ENCODE data around the gene ANKRD34A.
A peak's percentile ranks its signal among the peaks of the same experiment; 100 is the strongest.

Gene ANKRD34A

DNA sequence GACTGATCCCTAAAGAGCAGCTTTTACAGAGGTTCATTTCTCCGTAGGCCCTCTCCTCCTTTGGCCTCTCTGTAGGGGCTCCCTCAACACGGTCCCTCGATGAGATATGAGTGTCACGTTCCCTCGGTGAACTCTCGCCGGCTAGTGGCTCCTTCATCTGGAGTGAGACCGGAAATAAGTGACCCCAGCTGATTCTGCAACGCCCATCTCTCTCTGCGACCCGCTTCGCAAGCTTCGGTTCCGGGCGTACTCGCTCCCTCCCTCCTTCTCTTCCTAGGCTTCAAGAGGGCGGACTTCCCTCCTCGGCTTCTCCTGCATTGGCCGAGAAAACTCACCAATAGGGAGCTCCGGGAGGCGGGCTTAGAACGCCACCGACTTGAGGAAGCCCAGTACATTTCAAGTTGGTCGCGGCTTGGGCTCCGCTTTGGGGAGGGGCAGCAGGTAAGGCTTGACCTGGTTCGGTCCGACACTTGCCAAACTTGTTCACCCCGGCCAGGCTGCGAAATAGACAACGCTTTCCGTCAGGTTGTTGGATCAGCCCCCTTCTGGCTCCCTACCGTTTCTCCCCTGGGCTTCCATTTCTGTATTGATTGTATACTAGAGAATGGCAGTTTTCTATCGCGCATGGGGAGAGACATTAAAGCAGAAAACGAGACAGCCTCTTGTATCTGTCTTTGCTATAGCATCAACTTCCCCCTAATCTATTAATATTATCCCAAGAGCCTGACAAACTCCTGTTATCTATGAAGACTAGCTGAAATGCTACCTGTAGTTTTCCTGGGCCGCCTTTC, at the start of gene ANKRD34A, which contains the start of gene POLR3GL:
TSS of gene ANKRD34A (minus strand) at position 248 of the 791 bp plus-strand sequence. CDS start 2,816 bp downstream, outside the sequence.
TSS of gene POLR3GL (plus strand) at position 363 of the 791 bp plus-strand sequence. CDS start 10,176 bp downstream, outside the sequence.
- peak; percentile 95 for DNase-seq (ENCODE audit: low read depth)

DNA sequence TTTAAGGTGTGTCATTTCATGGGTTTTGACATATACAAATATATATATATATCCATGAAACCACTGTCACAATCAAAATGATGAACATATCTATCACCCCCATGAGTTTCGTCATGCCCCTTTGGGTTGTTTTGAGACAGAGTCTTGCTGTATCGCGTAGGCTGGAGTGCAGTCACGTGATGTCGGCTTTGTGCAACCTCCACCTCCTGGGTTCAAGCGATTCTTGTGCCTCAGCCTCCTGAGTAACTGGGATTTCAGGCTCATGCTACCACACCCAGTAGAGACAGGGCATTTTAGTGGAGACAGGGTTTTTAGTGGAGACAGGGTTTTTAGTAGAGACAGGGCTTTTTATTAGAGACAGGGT, 49.2 kb upstream of the ANKRD34A start:
- no peak for DNase-seq (ENCODE audit: low read depth)

DNA sequence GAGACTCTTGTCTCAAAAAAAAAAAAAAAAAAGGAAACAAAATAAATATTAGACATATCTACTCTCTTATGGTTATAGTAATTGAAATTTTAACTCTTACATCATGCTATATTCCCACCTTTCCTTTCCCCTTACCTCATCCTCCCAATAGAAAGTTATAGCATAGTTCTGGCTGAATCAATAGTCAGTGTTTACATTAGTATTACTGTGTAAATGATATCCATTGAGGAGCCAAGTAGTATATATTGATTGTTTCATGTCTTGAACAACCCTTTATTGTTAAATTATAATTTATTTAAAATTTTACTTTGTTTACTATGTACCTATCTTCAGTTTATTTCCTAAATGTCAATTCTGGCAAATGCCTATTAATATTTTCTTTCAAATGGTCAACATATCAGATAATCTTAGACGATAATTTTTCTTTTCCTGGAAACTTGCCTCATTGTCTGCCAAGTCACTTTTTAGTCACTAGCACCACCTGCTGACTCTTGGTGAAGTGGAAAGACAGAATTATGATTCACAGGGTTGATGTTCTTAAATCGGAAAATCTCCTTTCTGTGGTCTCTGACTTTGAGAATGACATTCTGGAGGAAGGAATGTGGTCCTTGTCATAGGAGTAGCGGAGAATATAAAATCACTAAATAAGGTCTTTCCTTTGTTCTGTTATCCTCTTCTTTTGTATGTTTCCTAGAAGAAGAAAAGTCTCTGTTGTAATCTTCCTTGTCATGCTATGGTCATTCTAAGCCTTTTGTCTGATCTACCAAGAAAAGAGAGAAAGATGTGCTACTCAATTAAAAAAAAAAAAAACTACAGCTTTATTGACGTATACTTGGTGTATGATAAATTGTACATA, 48.6 kb upstream of the ANKRD34A start:
- DNase-seq (ENCODE audit: low read depth) = peak; percentile 89

DNA sequence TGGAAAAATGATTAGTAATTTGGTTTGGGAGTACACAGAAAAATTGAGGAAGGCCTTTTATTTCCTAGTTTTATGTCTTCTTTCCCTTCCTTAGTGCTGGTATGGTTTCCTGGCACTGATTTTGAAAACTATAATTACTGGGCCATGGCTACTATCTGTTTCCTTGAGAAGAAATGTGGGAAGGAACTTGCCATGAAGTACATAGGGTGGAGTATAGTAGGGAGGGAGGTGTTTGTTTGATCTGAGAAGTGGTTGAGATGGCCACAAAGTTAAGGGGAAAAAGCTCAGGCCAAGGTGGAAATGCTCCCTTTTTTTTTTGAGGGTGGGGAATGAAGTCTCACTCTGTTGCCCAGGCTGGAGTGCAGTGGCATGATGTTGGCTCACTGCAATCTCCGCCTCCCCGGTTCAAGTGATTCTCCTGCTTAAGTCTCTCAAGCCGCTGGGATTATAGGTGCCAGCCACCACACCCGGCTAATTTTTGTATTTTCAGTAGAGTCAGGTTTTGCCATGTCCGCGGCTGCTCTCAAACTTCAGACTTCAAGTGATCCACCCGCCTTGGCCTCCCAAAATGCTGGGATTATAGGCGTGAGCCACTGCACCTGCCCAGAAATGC, 45.9 kb upstream of the ANKRD34A start:
- DNase-seq (ENCODE audit: low read depth) = no peak

DNA sequence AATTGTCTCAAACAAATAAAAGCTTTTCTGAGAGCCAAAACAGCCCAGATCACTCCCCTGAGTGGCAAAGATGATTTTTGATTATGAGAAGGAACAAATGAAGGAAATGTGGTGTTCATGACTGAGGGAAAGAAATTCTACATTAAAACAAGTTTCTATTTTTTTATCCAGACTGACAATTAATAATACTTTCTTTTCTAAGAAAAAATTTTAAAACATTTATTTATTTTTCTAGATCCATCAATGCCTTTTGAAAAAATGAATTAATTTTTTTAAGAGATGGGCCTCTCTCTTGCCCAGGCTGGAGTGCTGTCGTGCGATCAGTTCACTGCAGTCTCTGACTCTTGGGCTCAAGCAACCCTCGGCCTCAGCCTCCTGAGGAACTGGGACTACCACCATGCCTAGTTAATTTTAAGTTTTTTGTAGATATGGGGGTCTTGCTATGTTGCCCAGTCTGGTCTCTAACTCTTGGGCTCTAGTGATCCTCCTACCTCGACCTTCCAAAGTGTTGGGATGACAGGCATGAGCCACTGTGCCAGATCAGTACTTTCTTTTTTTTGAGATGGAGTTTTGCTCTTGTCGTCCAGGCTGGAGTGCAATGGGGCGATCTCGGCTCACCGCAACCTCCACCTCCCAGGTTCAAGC, 43.2 kb upstream of the ANKRD34A start:
- DNase-seq (ENCODE audit: low read depth) = no peak

DNA sequence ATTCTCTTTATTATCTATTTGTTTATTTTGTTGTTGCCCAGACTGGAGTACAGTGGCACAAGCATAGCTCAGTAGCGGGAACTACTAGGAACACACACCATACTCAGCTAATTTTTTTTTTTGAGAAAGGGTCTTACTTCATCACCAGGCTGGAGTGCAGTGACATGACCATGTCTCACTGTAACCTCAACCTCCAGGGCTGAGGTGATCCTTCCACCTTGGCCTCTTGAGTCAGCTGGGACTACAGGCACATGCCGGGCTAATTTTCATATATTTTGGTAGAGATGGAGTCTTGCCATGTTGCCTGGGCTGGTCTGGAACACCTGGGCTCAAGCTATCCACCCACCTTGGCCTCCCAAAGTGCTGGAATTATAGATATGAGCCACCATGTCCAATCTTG, 37.3 kb upstream of the ANKRD34A start:
- DNase-seq (ENCODE audit: low read depth) = no peak

DNA sequence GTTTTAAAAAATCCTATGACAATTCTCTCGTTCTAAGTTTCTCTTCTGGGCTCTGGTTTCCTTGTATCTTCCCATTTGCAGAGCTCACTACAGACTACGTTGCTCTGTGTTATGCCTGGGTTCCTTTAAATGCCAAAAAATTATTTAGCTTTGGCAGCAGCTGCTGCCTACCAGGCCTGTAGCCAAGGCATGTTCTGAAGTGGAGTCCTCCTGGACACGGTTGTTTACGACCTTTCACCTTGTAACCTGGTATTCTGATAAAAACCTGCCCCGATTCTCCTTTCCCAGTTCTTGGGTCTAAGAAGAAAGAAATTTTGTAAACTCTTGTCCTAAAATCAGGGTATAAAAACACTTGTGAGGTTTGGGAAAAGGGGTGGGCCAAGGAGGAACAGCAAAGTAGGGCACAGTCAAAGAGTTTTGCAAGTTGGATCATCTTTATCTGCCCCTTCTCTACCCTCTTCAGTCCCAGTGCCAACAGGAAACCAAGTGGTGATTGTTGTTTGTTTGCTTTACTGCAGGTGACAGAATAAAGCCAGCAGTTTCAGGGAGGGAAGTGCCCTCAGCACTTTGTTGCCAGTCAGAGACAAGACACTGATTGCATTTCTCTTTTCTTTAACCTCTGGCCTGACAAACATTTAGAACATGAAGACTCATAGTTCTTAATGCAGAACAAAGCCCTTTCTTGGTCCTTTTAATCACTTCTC, 35.1 kb upstream of the ANKRD34A start:
- no peak for DNase-seq (ENCODE audit: low read depth)

DNA sequence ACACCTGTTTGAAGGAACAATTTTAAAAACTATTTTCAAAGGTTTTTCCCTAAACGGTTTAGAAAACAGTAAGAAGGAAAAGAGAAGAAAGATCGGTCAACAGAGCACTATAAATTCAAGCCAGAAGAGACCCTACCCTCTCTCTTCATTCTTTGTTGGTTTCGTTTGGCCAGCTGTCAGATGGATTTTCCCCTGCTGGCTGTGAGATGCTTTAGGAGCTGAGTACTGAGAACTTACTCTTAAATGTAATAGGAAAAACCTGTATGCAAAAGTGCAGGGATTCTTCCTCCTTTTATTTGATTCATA, 33.3 kb upstream of the ANKRD34A start:
- no peak for DNase-seq (ENCODE audit: low read depth)

DNA sequence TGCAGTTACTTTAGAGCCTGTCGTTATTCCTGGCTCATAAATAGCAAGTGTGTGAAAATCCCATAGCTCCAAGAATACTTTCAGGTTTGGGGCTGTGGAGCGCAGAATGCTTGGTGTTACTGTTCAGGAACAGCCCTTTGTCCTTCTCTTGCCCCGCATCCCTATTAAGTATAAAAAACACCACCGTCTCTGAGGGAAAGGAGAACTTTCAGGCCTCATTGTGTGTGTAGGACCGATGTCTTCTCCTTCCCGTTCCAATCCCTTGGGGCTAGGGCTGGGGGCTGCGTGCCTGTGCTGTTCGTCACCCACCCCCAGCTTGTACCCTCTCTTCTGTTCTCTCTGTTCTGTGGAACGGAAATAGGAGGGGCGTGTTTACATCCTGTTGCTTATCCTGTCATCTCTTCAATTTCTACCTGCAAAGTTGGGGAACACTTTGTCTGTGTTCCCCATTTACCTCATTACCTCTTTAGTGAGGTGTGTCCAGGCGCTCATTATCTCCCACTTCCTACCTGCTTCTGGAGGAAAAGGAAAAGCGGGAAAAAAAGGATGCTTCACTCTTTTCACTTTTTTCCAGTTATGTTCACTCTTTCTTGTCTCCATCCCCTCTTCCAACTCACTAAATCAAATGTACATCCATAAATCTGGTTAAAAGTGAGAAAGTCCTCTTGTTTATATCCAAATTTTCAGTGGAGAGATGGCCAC, 32.8 kb upstream of the ANKRD34A start:
- DNase-seq (ENCODE audit: low read depth) = peak; percentile 29

DNA sequence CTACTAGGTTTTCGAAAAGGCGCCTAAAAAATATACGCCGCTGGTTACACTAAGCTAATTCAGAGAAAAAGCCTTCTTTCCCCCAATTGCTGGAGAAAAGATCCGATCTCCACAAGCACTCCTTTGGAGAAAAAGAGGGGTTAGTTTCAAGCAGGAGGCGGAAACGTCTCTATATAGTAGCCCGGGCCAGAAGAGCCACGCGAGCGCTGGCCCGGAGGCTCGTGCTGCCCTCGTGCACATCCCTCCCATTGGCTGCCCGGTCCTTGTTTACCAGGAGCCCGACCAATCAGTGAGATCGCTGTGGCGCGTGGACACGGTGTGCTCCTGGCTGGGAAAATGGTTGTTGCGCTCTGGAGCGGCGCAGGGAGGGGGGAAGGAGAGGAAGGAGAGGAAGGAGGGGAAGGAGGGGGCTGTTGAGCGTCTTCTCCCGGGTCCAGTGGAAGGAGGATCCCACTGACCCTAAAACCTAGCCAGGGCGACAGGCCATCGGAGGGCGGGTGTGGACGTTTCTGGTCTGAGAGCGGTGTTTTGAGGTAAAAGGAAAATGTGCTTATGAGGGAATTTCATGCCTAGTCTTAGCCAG, 32.1 kb upstream of the ANKRD34A start, which contains the start of gene TXNIP:
TSS of gene TXNIP (minus strand) at position 147 of the 583 bp plus-strand sequence. CDS start 313 bp downstream, outside the sequence.
- peak; percentile 98 for DNase-seq (ENCODE audit: low read depth)

DNA sequence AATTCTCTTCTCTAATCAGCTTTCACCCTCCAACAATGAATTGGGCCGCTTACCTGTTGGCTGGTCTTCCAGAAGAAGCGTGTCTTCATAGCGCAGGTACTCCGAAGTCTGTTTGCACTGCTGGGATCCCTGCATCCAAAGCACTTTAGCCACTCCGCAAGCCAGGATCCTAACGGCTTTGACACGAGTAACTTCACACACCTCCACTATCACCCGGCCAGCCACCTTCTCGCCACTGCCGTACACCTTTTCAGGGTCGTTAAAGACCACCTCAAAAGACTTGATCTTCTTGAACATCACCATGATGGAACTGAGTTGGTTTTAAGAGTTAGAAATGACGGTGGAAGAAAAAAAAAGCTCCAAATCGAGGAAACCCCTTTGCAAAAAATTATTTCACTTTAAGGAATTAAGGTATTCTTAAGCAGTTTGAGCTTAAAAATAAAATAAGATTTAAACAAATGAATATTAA, 31.6 kb upstream of the ANKRD34A start:
- DNase-seq (ENCODE audit: low read depth) = no peak

DNA sequence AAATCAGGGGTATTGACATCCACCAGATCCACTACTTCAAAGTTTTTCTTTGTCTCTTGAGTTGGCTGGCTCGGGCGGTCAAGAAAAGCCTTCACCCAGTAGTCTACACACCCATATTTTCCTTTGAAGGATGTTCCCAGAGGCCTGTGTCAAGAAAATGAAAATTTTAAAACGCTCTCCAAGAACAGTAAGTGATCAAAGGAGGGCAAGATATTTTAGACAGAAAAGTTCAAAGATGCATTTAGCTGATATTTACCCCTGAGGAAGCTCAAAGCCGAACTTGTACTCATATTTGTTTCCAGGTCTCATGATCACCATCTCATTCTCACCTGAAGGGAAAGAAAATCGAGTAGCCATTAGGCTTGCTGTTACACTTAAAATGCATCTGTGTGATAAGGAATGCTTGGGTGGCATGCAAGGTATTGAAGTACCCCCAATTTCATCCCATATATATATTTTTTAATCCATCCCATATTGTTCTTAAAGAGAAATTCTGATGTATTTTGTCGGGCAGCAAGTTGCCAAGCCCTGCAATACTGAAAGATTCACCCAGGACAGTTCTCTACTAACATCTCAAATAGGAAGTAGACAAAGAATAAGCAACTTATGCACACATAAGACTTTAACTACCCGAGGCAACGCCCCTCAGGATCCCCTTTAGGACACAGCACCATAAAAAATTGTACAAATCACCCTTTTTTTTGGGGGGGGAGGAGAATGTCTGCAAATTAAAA, 30.9 kb upstream of the ANKRD34A start:
- no peak for DNase-seq (ENCODE audit: low read depth)

DNA sequence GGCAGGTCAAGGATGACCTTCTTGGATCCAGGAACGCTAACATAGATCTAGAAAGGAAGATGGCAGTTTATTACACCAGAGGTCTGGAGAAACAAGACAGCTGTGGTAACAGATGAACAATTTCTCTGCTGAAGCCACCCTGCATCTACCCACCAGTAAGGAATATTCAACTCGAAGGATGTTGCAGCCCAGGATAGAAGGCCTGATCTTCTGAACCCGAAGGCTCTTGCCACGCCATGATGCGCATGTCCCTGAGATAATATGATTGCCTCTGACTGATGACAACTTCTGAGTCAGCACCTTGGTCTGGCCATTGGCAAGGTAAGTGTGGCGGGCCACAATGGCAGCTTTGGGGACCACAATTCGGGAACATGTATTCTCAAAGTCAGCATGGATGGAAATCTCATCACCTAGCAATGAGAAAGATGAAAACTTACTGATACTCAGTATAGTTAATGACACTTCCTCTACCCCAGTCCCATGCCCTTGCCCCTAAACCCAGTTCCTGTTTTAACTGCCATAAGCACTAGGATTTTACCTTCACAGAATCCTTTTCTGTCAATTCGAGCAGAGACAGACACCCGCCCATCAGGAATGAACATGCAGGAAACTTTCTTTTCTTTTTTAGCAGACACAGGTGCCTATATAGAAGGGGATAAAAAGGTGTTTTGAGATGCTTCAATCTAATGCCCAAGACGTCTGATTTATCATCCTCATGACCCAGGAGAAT, 30.2 kb upstream of the ANKRD34A start:
- no peak for DNase-seq (ENCODE audit: low read depth)

DNA sequence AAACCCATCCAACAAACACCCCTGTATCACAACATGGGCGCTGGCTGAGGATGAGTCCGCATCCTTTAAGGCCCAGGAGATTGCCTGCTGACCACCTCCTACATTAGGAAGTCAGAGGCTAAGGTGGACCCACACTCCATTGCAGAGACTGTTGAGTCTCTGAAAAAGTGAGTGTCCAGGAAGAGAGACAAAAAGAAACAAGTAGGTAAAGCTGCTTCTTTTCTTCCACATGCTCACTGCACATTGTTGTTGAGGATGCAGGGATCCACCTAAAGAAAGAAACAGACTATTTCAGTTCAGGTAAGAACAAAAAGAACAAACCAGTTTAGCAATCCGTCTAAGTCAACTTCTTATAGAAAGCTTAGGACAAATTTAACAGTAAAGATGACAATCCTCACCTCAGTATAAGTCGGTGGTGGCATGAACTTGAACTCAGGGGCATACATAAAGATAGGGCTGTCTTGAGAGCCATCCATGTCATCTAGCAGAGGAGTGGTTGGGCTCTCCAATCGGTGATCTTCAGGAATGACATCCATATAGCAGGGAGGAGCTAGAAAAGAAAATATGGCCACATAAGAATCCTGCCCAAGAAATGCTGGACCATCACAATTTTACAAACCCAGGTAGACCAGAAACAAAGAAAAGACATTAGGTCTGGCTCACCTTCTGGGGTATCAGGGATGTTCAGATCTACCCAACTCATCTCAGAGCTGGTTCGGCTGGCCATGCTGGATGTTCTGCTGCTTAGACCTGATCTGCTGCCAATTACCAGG, 29.4 kb upstream of the ANKRD34A start:
- no peak for DNase-seq (ENCODE audit: low read depth)

DNA sequence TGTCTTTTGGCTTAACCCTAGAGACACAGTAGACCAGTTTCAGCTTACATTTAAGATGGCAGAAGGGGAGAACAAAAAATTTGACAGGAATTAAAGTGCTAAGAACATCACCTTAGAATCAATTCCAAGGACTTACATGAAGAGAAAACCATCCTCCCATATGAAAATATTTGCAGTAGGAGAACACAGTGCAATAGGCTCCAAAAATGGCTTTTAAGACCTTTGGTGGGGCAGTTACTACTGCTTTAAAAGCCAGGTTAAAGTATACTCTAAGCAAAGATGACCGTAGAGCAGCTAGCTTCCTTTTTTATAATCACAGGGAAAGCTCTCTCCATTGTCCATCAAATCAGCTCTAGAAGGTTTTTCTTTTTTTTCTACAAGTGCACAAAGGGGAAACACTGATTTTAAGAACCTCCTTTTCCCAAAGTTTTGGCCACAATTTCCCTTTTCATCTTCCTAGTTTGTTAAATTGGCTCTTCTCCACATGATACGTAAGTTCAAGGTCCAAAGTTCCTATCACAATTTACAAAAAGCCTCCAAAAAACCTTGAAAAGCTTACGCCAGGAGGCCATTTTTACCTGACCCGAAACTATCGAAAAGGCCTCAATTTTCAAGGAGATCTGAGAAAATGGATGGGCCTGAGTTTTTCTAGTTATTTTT, 28.7 kb upstream of the ANKRD34A start:
- no peak for DNase-seq (ENCODE audit: low read depth)

DNA sequence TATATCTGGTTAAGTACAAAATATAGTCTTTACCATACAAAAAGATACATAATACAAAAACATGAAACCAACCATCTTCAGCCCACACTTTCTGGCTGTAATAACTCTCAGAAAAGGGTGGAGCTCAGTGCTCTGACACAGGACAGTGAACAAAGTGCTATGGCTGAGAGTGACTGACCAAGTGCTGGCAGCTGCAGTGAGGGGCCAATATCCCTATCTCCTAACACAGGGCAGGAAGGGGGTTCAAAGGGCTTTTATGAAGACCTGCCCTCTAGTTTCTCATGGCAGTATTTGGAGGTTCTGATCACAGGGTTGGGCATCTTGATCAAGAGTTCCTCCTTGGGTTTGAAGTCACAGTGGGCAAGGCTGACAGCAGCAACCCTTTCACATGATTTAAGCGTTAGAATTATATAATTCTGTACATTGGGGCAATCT, 28.1 kb upstream of the ANKRD34A start:
- DNase-seq (ENCODE audit: low read depth) = no peak

DNA sequence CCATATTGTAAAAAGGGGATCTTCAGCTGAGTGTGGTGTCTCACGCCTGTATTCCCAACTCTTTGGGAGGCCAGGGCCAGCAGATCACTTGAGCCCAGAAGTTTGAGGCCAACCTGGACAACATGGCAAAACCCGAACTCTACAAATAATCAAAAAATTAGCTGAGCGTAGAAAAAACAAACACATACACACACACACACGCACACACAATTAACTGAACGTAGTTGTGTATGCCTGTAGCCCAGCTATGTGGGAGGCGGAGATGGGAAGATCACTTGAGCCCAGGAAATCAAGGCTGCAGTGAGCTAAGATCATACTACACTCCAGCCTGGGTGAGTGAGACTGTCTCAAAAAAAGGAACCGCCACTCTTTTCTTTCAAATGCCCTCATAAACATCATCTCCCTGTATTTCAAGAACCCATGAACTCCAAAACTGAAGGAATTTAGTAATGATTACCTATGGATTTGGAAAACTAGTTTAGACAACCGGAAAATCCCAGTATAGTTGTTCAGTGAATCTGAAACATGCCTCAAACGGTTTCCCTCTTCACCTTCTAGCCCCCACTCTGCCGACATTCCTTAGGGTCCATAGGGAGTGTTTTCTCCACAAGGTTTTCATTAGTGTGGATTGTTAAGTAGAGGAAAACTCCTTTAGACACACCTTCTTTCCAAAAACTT, 27.5 kb upstream of the ANKRD34A start:
- DNase-seq (ENCODE audit: low read depth) = no peak

Measured in EH (cell line).